ENCODE measurements around the gene SEPTIN10. TPM values are rescaled to one million over a fixed set of nuclear protein-coding genes. Genes with fewer than 3 reads are reported as not detected.

Gene SEPTIN10
- total and polyA plus RNA-seq, 2 experiments from 2014 or later = 52.3 to 85.1 TPM

DNA sequence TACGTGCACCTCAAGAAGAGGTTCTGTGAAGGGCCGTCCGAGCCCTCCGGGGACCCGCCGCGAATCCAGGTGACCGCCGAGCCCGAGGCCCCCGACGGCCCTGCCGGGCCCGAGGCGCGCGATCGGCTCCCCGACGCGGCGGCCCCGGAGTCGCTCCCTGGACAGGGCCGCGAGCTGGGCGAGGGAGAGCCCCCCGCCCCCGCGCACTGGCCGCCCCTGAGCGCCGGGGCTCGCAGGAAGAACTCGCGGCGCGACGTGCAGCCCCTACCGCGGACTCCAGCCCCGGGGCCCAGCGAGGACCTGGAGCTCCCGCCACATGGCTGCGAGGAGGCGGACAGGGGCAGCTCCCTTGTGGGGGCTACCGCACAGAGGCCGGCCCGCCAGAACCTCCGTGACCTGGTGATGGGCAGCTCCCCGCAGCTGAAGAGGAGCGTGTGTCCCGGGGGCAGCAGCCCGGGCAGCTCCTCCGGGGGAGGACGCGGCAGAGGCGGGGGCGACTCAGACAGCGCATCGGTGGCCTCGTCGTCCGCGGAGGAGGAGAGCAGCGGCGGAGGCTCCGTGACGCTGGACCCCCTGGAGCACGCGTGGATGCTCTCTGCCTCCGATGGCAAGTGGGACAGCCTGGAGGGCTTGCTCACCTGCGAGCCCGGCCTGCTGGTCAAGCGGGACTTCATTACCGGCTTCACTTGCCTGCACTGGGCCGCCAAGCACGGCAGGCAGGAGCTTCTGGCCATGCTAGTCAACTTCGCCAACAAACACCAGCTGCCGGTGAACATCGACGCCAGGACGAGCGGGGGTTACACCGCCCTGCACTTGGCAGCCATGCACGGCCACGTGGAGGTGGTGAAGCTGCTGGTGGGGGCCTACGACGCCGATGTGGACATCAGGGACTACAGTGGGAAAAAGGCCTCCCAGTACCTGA is 1.2 kb upstream of the SEPTIN10 start (continued):
- TF ChIP-seq, protein P1, sequence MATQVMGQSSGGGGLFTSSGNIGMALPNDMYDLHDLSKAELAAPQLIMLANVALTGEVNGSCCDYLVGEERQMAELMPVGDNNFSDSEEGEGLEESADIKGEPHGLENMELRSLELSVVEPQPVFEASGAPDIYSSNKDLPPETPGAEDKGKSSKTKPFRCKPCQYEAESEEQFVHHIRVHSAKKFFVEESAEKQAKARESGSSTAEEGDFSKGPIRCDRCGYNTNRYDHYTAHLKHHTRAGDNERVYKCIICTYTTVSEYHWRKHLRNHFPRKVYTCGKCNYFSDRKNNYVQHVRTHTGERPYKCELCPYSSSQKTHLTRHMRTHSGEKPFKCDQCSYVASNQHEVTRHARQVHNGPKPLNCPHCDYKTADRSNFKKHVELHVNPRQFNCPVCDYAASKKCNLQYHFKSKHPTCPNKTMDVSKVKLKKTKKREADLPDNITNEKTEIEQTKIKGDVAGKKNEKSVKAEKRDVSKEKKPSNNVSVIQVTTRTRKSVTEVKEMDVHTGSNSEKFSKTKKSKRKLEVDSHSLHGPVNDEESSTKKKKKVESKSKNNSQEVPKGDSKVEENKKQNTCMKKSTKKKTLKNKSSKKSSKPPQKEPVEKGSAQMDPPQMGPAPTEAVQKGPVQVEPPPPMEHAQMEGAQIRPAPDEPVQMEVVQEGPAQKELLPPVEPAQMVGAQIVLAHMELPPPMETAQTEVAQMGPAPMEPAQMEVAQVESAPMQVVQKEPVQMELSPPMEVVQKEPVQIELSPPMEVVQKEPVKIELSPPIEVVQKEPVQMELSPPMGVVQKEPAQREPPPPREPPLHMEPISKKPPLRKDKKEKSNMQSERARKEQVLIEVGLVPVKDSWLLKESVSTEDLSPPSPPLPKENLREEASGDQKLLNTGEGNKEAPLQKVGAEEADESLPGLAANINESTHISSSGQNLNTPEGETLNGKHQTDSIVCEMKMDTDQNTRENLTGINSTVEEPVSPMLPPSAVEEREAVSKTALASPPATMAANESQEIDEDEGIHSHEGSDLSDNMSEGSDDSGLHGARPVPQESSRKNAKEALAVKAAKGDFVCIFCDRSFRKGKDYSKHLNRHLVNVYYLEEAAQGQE (IDR thresholded peaks at IDR 0.05; ENCODE audit: unreplicated experiment) = no peak
- TF ChIP-seq JUNB (IDR thresholded peaks at IDR 0.05; ENCODE audit: unreplicated experiment) (no peak), ZNF114 (CRISPR knock-in tag; IDR thresholded peaks at IDR 0.05) (no peak), ETS1 (IDR thresholded peaks at IDR 0.05) (no peak), EZH2phosphoT487 (IDR thresholded peaks at IDR 0.05; ENCODE audit: unreplicated experiment) (no peak), STAT1 (IDR thresholded peaks at IDR 0.05; ENCODE audit: unreplicated experiment) (no peak), POLR2AphosphoS5 (IDR thresholded peaks at IDR 0.05; ENCODE audit: low read depth) (no peak)

DNA sequence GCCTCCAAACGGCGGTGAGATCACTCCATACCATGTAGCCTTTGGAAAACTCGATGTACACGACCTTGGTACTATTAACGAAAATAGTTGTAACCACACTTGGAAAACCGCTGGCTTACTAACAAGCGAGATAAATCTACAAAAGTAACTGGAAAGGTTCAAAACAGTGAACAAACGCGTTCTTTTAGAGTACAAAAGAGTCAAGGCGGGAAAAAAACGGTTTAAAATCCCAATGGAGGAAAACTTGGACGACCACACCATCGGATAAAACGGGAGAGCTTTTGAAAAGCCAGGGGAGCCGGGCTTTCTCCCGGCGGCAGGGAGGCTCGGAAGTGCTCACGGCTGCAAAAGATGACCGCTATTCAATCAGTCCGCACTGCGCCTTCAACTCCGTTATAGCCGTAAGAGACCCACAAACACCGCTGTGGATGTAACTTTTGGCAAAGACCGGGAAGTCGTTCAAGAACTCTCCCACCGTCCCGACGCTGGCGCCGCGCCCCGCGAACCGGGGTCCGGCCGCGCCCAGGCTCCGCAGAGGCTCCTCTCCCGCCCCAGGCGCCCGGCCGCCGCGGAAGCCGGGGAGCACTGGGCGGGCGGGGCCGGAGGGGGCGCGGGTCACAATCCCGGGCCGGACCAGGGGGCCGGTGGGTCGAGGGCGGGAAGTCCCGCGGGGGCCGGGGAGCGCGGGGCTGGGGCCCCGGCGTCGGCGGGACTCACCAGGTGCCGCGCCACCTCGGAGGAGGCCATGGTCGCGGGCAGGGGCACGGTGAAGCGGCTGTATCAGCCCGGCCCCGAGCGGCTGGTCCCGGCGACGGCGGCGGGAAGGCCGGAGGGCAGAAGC is 465 bp downstream of the SEPTIN10 start:
- Histone ChIP-seq H2AFZ (peak overlapping the region; percentile 25; the same call in 1 of the 2 replicates), H3K9me2 (ENCODE audit: insufficient read depth) (no peaks in the 10 kb centered on the region), H3F3A (replicated peaks; ENCODE audit: low read depth) (no peaks in the 10 kb centered on the region), H3K4me2 (peak overlapping the region; percentile 92), H3K36me3 (ENCODE audit: insufficient read depth) (no peaks in the 10 kb centered on the region), H4K20me1 (replicated peaks; ENCODE audit: insufficient read depth) (peaks cover 24% of the 10 kb centered on the region), H3K4me3 (peak overlapping the region; percentile 97), H3K4me1 (ENCODE audit: insufficient read depth) (peaks cover 32% of the 10 kb centered on the region), H3K27ac (ENCODE audit: low read depth) (peak overlapping the region; percentile 94), H3K79me2 (replicated peaks; ENCODE audit: insufficient read depth) (peaks cover 70% of the 10 kb centered on the region), H3K27me3 (ENCODE audit: insufficient read depth) (peaks cover 23% of the 10 kb centered on the region)
- TF ChIP-seq, protein P1 (IDR thresholded peaks at IDR 0.05; ENCODE audit: unreplicated experiment) = no peak
- TF ChIP-seq ZNF331 (CRISPR knock-in tag; IDR thresholded peaks at IDR 0.05; ENCODE audit: low read depth) = no peak
- TF ChIP-seq NANOG (IDR thresholded peaks at IDR 0.05; ENCODE audit: borderline replicate concordance) = no peak
- no peak for TF ChIP-seq STAT1 (IDR thresholded peaks at IDR 0.05; ENCODE audit: unreplicated experiment)
- TF ChIP-seq ETS1 (IDR thresholded peaks at IDR 0.05) = no peak
- no peak for TF ChIP-seq CREB1 (CRISPR knock-in tag; IDR thresholded peaks at IDR 0.05; ENCODE audit: low read depth)
- peaks cover 13% of the 10 kb centered on the region for H3K36me3 Mint-ChIP-seq (ENCODE audit: low read depth)
- H3K4me3 Mint-ChIP-seq = peak overlapping the region; percentile 93
- H3K27ac Mint-ChIP-seq = peak overlapping the region; percentile 96
- peaks cover 2% of the 10 kb centered on the region; the same call in 2 of the 3 replicates for H3K9me3 Mint-ChIP-seq
- ATAC-seq = peak; percentile 21
- peaks cover 22% of the 10 kb centered on the region for H3K27me3 Mint-ChIP-seq (ENCODE audit: insufficient read depth, low read depth, poor library complexity)
- DNase-seq (ENCODE audit: low spot score) = peak; percentile 55
- H3K4me1 Mint-ChIP-seq = peaks cover 35% of the 10 kb centered on the region
